ENCODE data around the gene MAEA.

Gene MAEA

GRCh38 chr4:1277667-1278665 lies 11.7 kb upstream of the MAEA start:
- in situ Hi-C loops (cut with HindIII; ENCODE audit: low sequenced_read_pairs): no loop called here

GRCh38 chr4:1279253-1279652 lies 10.4 kb upstream of the MAEA start:
- in situ Hi-C loops (cut with HindIII; ENCODE audit: low sequenced_read_pairs): no loop called here

DNA sequence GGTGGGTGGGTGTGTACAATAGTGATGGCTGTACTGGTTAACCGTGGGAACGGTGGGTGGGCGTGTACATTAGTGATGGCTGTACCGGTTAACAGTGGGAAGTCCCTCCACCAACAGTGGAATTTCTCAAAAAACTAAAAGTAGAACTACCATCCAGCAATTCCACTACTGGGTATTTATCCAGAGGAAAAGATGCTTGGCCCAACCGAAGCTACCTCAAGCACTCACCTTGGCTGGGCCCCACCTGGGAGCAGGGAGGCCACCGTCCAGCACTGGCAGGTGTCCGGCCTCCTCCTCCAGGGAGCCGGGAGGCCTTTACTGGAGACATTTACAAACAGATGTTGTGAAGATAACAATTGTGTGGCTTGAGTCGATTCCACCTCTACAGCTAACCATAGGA lies 6.0 kb upstream of the MAEA start:
- in situ Hi-C loops (cut with HindIII; ENCODE audit: low sequenced_read_pairs): no loop called here

- in situ Hi-C loops (cut with HindIII; ENCODE audit: low sequenced_read_pairs): no loop called here
Observed at GRCh38 chr4:1285151-1285789, 4.4 kb upstream of the MAEA start.

DNA sequence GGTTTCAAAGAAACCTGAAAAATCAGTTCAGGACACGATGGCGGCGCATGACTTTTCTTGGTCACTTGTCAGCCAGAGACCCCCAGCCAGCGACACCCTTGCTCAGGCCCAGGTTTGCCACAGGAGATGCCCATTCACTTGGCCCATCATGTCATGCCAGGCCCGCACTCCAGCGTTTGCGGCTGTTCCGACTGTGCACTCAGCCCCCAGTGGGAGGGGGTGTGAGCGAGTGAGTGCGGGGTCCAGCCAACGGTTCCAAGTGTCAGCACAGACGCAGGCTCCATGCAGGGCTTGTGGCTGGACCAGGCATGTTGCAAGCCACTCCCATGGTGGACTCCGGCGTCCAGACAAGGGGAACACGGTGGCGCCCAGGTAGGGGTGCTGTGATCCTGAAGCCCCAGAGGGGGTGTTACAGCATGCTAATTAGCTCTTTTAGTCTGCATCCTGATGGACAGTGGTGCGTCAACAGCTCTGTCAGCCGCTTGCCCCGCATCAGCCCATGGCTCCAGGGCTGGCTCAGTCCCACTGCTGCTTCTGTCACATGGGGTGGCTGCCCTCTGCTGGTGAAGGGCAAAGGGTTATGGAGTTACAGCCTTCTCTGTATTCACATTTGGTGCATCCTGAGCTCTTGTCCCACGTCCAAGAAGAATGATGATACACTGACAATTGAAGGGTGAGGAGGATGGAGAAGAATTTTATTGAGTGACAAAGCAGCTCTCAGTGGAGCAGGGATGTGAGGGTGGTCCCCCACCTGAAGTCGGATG lies 3.7 kb upstream of the MAEA start:
- in situ Hi-C loops (cut with HindIII; ENCODE audit: low sequenced_read_pairs): no loop called here

DNA sequence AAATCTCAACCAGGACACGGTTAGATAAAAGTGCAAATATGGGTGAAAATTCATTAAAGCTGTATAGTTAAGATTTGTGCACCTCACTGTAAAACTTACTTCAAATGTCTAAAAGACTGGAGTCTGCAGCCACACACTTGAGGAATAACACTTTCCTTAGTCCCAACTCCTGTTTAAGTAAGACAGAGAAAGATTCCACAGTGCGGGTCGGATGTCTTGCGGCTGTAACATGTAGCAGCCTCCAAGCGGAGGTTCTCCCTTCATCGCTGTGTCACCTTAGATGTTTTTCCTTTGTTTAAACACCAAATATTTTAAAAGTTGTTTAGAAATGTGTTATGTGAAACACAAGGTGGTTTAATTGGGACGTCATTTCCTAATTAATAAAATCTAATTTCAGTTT lies 905 bp upstream of the MAEA start:
- in situ Hi-C loops (cut with HindIII; ENCODE audit: low sequenced_read_pairs): no loop called here

DNA sequence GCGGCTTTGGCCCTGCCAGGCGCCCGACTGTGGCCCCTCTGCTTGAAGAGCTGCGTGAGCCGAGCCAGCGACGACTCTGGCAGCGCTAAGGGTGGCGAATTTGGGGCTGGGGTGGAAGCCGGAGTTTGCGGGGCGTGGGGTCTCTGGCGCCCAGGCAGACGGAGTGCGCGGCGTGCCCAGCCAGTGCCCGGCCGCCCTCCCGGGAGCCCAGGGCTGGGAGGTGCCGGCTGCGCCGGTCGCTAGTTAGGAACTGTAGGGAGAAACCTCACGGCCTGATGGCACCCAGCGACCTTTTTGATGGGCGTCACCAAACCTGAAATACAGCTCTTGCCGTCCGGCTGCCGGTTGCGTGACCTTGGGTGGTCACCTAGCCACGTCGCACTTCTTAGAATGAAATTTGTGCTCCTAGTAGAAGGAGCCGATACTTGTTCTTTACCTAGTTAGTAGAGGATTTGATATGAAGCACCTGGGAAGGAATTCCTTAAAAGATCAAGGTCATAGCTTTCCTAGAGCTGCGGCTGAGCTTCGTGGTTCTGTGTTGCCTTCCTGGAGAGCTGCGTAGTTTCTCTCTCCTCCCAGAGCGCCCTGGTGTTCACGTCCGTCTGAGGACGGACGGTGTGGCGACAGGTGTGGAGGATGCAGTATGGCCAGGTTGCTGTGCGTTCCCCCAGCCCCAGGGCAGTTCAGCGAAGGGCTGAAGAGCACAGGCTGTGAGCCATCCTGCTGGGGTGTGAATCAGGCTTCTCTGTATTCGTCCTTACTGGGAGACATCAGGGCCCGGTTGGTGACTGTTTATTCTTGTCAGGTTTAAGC lies 680 bp downstream of the MAEA start:
- in situ Hi-C loops (cut with HindIII; ENCODE audit: low sequenced_read_pairs): loop anchor here (10.0 kb wide), 1 partner anchor 316 kb away; the partner anchor contains the start of gene DGKQ

GRCh38 chr4:1291091-1291490 lies 1.4 kb downstream of the MAEA start:
- in situ Hi-C loops (cut with HindIII; ENCODE audit: low sequenced_read_pairs): loop anchor here (10.0 kb wide), 1 partner anchor 316 kb away; the partner anchor contains the start of gene DGKQ

DNA sequence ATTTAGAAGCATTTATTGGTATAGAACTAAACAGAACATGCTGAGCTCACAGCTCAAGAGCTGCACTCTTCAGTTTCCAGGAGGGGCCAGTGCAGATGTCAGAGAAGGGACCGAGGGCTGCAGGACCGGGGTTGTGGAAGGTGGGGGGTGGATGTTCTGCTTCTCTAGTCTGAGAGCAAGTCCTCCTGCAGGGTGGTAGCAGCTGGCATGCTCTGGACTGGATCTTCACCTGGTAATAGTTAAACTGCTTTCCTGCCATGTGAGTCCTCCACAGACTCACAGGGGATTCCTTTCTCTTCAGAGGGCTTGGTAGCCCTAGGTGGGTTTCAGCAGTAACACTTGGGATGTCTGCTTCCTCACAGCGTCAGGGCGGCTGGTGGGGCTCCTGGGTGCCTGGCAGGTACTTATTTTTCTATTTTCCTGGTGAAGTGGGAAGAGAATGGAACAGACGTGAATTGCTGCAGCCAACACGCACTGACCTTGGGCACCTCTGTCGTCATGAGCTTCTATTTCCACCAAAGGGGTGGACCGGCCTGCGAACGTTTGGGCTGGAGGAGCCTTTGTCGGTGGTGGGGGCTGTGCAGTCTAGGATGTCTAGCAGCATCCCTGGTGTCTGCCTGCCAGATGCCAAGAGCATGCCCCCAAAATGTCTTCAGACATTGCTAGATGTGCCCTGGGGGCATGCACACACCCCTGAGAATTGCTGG lies 2.5 kb downstream of the MAEA start:
- in situ Hi-C loops (cut with HindIII; ENCODE audit: low sequenced_read_pairs): loop anchor here (10.0 kb wide), 1 partner anchor 317 kb away; the partner anchor contains the start of gene DGKQ

DNA sequence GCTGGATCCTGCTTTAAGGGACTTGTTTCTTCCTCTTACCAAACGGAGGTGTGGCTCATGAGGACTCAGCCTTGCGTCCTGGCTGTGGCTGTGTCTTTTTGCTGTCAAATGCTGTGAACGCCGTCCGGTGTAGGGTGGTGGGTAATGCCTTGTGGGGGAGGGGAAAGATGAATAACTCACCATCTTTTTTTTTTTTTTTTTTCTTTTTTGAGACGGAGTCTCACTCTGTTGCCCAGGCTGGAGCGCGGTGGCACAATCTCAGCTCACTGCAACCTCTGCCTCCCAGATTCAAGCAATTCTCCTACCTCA lies 3.0 kb downstream of the MAEA start:
- in situ Hi-C loops (cut with HindIII; ENCODE audit: low sequenced_read_pairs): loop anchor here (10.0 kb wide), 1 partner anchor 318 kb away; the partner anchor contains the start of gene DGKQ

DNA sequence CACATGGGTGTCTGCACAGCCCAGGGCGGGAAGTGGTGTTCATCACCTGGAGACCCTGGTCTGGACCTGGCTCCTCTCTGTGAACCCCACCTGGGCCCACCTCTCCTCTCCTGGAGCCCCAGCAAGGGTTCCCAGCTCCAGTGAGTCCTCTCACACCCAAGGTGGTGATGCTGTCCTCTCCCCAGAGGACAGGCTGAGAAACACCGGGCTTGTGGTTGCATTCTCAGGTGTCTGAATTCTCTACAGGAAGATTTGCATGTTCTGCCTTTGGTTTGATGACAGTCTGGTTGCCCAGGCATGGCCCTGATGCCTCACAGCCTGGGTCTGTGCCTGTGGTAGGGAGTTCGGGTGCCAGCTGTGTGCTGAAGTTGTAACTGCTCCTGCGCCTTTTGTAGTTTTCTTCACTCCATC lies 3.8 kb downstream of the MAEA start:
- in situ Hi-C loops (cut with HindIII; ENCODE audit: low sequenced_read_pairs): loop anchor here (10.0 kb wide), 1 partner anchor 319 kb away; the partner anchor contains the start of gene DGKQ

DNA sequence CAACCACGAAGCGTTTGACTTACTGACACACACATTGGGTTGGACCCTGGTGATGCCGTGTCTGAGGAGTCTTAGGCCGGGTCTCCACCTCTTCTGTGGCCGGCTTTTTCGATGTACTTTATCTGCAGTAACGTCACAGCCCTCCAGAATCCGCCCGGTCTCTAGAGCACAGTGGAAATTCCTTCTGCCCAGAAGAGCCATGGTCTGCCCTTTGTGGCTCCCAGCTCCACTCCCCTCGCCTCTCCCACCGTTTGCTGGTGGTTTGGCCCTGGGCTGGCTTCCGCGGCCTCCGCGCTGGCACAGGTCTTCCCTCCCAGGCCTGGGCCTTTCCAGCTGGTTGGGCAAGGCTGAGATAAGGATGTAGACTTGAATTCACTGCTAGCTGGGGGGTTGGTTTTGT lies 4.3 kb downstream of the MAEA start:
- in situ Hi-C loops (cut with HindIII; ENCODE audit: low sequenced_read_pairs): loop anchor here (10.0 kb wide), 1 partner anchor 319 kb away; the partner anchor contains the start of gene DGKQ

DNA sequence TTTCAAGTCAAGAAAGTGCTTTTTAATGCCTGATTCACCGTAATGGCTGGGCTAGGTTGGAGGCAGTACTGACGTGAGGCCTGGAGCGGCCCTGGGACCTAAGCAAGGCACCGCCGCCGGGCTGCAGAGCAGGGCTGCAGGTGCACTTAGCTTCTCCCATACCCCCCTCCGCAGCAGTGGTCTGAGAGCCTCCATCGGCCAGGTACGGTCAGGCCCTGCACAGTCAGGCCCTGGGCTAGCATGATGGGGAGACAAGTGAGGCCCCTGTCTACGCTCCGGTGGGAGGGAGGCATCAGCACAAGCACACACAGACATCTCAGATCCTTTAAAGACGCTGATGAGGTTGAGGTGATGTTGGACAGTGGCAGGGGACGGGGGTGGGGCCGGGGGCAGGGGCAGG lies 4.7 kb downstream of the MAEA start:
- in situ Hi-C loops (cut with HindIII; ENCODE audit: low sequenced_read_pairs): loop anchor here (10.0 kb wide), 1 partner anchor 320 kb away; the partner anchor contains the start of gene DGKQ

GRCh38 chr4:1294891-1295290 lies 5.2 kb downstream of the MAEA start:
- in situ Hi-C loops (cut with HindIII; ENCODE audit: low sequenced_read_pairs): loop anchor here (10.0 kb wide), 1 partner anchor 320 kb away; the partner anchor contains the start of gene DGKQ

- in situ Hi-C loops (cut with HindIII; ENCODE audit: low sequenced_read_pairs): loop anchor here (10.0 kb wide), 1 partner anchor 321 kb away; the partner anchor contains the start of gene DGKQ
Observed at GRCh38 chr4:1295405-1296055, 5.8 kb downstream of the MAEA start.

GRCh38 chr4:1296324-1297022 lies 6.8 kb downstream of the MAEA start:
- in situ Hi-C loops (cut with HindIII; ENCODE audit: low sequenced_read_pairs): loop anchor here (10.0 kb wide), 1 partner anchor 322 kb away; the partner anchor contains the start of gene DGKQ

- in situ Hi-C loops (cut with HindIII; ENCODE audit: low sequenced_read_pairs): loop anchor here (10.0 kb wide), 1 partner anchor 322 kb away; the partner anchor contains the start of gene DGKQ
Observed at GRCh38 chr4:1297023-1297395, 7.3 kb downstream of the MAEA start.
